ENCODE measurements around the gene ZNF804B. TPM values are rescaled to one million over a fixed set of nuclear protein-coding genes. Genes with fewer than 3 reads are reported as not detected.

Gene ZNF804B
- total RNA-seq, 1 experiment from 2014 or later, result not detected

DNA sequence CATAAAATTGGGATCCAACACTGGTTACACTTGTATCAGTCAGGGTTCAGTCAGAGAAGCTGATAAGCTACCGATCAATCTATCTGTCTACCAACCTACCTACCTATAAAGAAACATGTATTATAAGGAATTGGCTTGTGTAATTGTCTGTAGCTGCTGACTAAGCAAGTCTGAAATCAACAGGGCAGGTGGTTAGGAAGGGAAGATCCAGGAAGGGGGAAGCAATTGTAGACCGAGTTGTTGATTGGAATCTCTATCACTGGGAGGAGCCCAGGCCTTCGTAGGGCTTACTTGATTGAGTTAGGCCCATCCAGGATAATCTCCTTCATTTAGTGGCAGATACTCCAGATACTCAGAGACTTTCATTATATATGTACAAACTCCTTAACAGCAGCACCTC is 307.5 kb downstream of the ZNF804B start:
- Histone ChIP-seq H3K4me3 (ENCODE audit: low read depth, low read length, poor library complexity, severe bottlenecking) (no peak overlapping the region), H3K27ac (ENCODE audit: low read depth, low read length, poor library complexity, severe bottlenecking) (no peak overlapping the region), H3K4me1 (ENCODE audit: insufficient read depth, low read length, poor library complexity, severe bottlenecking) (no peaks in the 10 kb centered on the region), H3K36me3 (ENCODE audit: insufficient read depth, low read length, poor library complexity, severe bottlenecking) (no peaks in the 10 kb centered on the region), H3K27me3 (replicated peaks; ENCODE audit: insufficient read depth, low read depth, low read length, poor library complexity) (no peaks in the 10 kb centered on the region), H3K9me3 (ENCODE audit: low read depth, low read length, poor library complexity, severe bottlenecking) (no peaks in the 10 kb centered on the region)
- intact Hi-C loops (cut with micrococcal nuclease; ENCODE audit: unreplicated experiment), result no loop called here
- TF ChIP-seq EZH2 (IDR thresholded peaks at IDR 0.05; ENCODE audit: borderline replicate concordance, low read depth, low read length, poor library complexity, severe bottlenecking) (no peak), CTCF (conservative IDR thresholded peaks at IDR 0.05; ENCODE audit: low read depth, low read length) (no peak)
- ChIA-PET CTCF (no interaction called here), POLR2A (ENCODE audit: low non-redundant PET) (no interaction called here)
- no TSS peak for BruUV-seq (replicated peaks)
- DNase-seq (ENCODE audit: low spot score), result no peak

DNA sequence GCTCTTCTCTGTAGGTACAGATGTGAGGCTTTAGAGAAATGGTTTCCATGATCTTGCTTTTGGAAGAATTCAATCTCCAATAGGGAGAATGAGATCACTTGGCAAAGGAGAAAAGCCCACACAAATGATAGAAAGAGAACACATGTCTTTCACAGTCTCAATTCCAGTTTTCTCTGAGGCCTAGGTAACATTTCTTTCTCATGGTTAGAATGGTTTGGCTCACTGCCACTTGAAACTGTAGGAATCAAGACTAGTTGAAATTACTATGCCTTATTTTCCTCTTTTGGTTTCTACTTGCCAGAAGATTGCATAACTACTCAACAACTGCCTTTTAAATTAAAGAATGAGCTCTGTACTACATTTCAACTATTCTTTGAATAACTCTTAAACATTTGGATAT is 312.6 kb downstream of the ZNF804B start:
- CTCF ChIA-PET, result no interaction called here
- POLR2A ChIA-PET (ENCODE audit: low non-redundant PET), result no interaction called here
- no TSS peak for BruUV-seq (replicated peaks)

DNA sequence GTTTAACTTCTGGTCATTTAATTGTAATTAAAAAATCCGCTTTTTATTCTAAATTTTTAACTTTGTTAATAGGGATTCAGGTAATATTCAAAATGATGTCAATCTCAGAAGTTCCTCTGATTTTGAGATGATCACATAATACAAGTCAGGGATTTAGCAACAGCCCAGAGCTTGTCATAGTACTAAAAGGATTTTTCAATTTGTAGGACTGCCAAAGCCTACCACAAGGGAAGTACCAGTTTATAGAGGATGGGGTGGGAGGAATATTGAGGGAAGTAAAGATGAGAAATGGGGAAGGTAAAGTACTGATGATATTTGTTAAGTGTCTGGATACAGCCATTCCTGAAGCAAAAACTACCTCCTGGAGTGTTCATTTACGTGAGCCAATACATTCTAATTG is 314.3 kb downstream of the ZNF804B start:
- no peak for DNase-seq (ENCODE audit: low spot score)
- intact Hi-C loops (cut with micrococcal nuclease; ENCODE audit: unreplicated experiment), result no loop called here
- CTCF ChIA-PET, result no interaction called here
- no peaks in the 10 kb centered on the region for H3K27me3 ChIP-seq (replicated peaks; ENCODE audit: insufficient read depth, low read depth, low read length, poor library complexity)
- no peaks in the 10 kb centered on the region for H3K4me1 ChIP-seq (ENCODE audit: insufficient read depth, low read length, poor library complexity, severe bottlenecking)
- H3K4me3 ChIP-seq (ENCODE audit: low read depth, low read length, poor library complexity, severe bottlenecking), result no peak overlapping the region
- TF ChIP-seq EZH2 (IDR thresholded peaks at IDR 0.05; ENCODE audit: borderline replicate concordance, low read depth, low read length, poor library complexity, severe bottlenecking), result no peak
- TF ChIP-seq CTCF (conservative IDR thresholded peaks at IDR 0.05; ENCODE audit: low read depth, low read length), result no peak
- H3K27ac ChIP-seq (ENCODE audit: low read depth, low read length, poor library complexity, severe bottlenecking), result no peak overlapping the region
- BruUV-seq (replicated peaks), result no TSS peak
- H3K9me3 ChIP-seq (ENCODE audit: low read depth, low read length, poor library complexity, severe bottlenecking), result no peaks in the 10 kb centered on the region
- POLR2A ChIA-PET (ENCODE audit: low non-redundant PET), result no interaction called here
- no peaks in the 10 kb centered on the region for H3K36me3 ChIP-seq (ENCODE audit: insufficient read depth, low read length, poor library complexity, severe bottlenecking)

More for the DNA sequence above, 312.6 kb downstream of the ZNF804B start:
- no peaks in the 10 kb centered on the region for H3K4me1 ChIP-seq (ENCODE audit: insufficient read depth, low read length, poor library complexity, severe bottlenecking)
- H3K36me3 ChIP-seq (ENCODE audit: insufficient read depth, low read length, poor library complexity, severe bottlenecking), result no peaks in the 10 kb centered on the region
- H3K4me3 ChIP-seq (ENCODE audit: low read depth, low read length, poor library complexity, severe bottlenecking), result no peak overlapping the region
- H3K27me3 ChIP-seq (replicated peaks; ENCODE audit: insufficient read depth, low read depth, low read length, poor library complexity), result no peaks in the 10 kb centered on the region
- TF ChIP-seq CTCF (conservative IDR thresholded peaks at IDR 0.05; ENCODE audit: low read depth, low read length) (no peak), EZH2 (IDR thresholded peaks at IDR 0.05; ENCODE audit: borderline replicate concordance, low read depth, low read length, poor library complexity, severe bottlenecking) (no peak)
- intact Hi-C loops (cut with micrococcal nuclease; ENCODE audit: unreplicated experiment), result no loop called here
- DNase-seq (ENCODE audit: low spot score), result no peak
- no peaks in the 10 kb centered on the region for H3K9me3 ChIP-seq (ENCODE audit: low read depth, low read length, poor library complexity, severe bottlenecking)
- no peak overlapping the region for H3K27ac ChIP-seq (ENCODE audit: low read depth, low read length, poor library complexity, severe bottlenecking)
